Gastrocnemius medialis (tissue), 4 donors: Measurements from ENCODE around the gene CYTH1. TPM values are rescaled to one million over a fixed set of nuclear protein-coding genes. Genes with fewer than 3 reads are reported as not detected.

Source experiments
- ATAC-seq, 2 donors: fragments of 150-250 bp; one replicate each; pipeline ENCODE4 v1.9.1; 2016
- DNase-seq, 2 donors: peaks; one replicate each; pipeline ENCODE4 v3.0.0-alpha.2; 2019
- H3K27ac ChIP-seq, 4 donors: fragments of 200-600 bp; sonication (generic); 1 replicate in 1 of 4; 2 replicates in 3 of 4; pipeline ENCODE4 v1.5.1; 2016 to 2018; ENCODE audit warnings: mild to moderate bottlenecking in 2 of 4, moderate library complexity in 1 of 4
- H3K27me3 ChIP-seq, 3 donors: fragments of 200-600 bp; sonication (generic) in 2 of 3; 1 replicate in 1 of 3; 2 replicates in 2 of 3; pipeline versions ENCODE4 v1.5.1 to v1.6.0; 2016 to 2019; ENCODE audit warnings: mild to moderate bottlenecking in 1 of 3, moderate library complexity in 1 of 3
- H3K36me3 ChIP-seq, 2 donors: fragments of 200-600 bp; sonication (generic) in 1 of 2; one replicate each; pipeline ENCODE4 v1.5.1; 2017 to 2018
- H3K4me1 ChIP-seq, 2 donors: fragments of 200-600 bp; sonication (generic) in 1 of 2; one replicate each; pipeline ENCODE4 v1.5.1; 2016 to 2017; ENCODE audit warnings: mild to moderate bottlenecking in 2 of 2
- H3K4me3 ChIP-seq, 4 donors: fragments of 200-600 bp; sonication (generic) in 3 of 4; 1 replicate in 1 of 4; 2 replicates in 3 of 4; pipeline ENCODE4 v1.5.1; 2016 to 2019; ENCODE audit warnings: mild to moderate bottlenecking in 2 of 4
- H3K9me3 ChIP-seq, 3 donors: fragments of 200-600 bp; sonication (generic) in 2 of 3; 1 replicate in 1 of 3; 2 replicates in 2 of 3; pipeline ENCODE4 v1.5.1; 2016 to 2019
- CTCF ChIP-seq, 5 experiments: fragments of 450-650 bp in 3 of 5; fragments of 200-600 bp in 2 of 5; sonication (generic) in 2 of 5; IDR thresholded peaks in 4 of 5; conservative IDR thresholded peaks in 1 of 5; 1 replicate in 4 of 5; 2 replicates in 1 of 5; pipeline ENCODE4 v1.5.1; 2016 to 2019; ENCODE audit warnings: antibody characterized with exemption in 5 of 5, mild to moderate bottlenecking in 3 of 5, moderate library complexity in 3 of 5
- POLR2A ChIP-seq, 2 donors: fragments of 450-650 bp; IDR thresholded peaks; one replicate each; pipeline ENCODE4 v1.6.1; 2017; ENCODE audit warnings: antibody characterized with exemption in 2 of 2, mild to moderate bottlenecking in 2 of 2, moderate library complexity in 2 of 2
- in situ Hi-C, 4 donors: fragments of 200-750 bp; cut with MboI; loops; one replicate each; pipeline versions ENCODE4 v1.15.0 to v1.8.0; 2017; ENCODE audit warnings: low sequenced_read_pairs in 4 of 4
- intact Hi-C: fragments of 100-400 bp; cut with DNase I; formaldehyde crosslinking; loops from one replicate; pipeline ENCODE4 v1.15.1; 2023; ENCODE audit warnings: low total_unique reads
- total RNA-seq, 4 donors: library from RNA; depleted of rRNA; stranded (reverse); fragments of >200 nt; gene quantifications; one replicate each; pipeline versions ENCODE4 v1.1.0 to v1.2.3, GENCODE V29; 2016

Gene CYTH1
- total RNA-seq, 4 donors from 2014 or later: 24.7 to 43.7 (median 32.4) TPM

GRCh38 chr17:78761789-78762406, 20.2 kb downstream of the CYTH1 start:
- TF ChIP-seq POLR2A (IDR thresholded peaks at IDR 0.05) (no peak), CTCF (IDR thresholded peaks at IDR 0.05 in 4 of 5, conservative IDR thresholded peaks at IDR 0.05 in 1 of 5) (no peak)
- Histone ChIP-seq H3K9me3 (no peaks in the 10 kb centered on the region), H3K27ac (peak overlapping the region; percentile 10 to 59 (median 32)), H3K4me3 (no peak overlapping the region), H3K4me1 (peaks cover 43 to 65% of the 10 kb centered on the region in 2 donors), H3K36me3 (no peaks in the 10 kb centered on the region), H3K27me3 (no peaks in the 10 kb centered on the region)
- ATAC-seq: no peak
- in situ Hi-C loops: no loop called here
- intact Hi-C loops: no loop called here
- DNase-seq: no peak

- no peaks in the 10 kb centered on the region for H3K27me3 ChIP-seq
- no peak for ATAC-seq
- no peak overlapping the region for H3K4me3 ChIP-seq
- DNase-seq: no peak
- no peaks in the 10 kb centered on the region for H3K36me3 ChIP-seq
- H3K4me1 ChIP-seq: peaks cover 24 to 48% of the 10 kb centered on the region in 2 donors
- no peaks in the 10 kb centered on the region for H3K9me3 ChIP-seq
- no peak overlapping the region for H3K27ac ChIP-seq
- intact Hi-C loops (no loop called here), in situ Hi-C loops (no loop called here)
- TF ChIP-seq CTCF (IDR thresholded peaks at IDR 0.05 in 4 of 5, conservative IDR thresholded peaks at IDR 0.05 in 1 of 5) (no peak), POLR2A (IDR thresholded peaks at IDR 0.05) (no peak)
Observed at GRCh38 chr17:78759969-78760352, 22.1 kb downstream of the CYTH1 start.

GRCh38 chr17:78759203-78759968, 22.7 kb downstream of the CYTH1 start:
- intact Hi-C loops: no loop called here
- DNase-seq (no peak), ATAC-seq (no peak)
- TF ChIP-seq CTCF (IDR thresholded peaks at IDR 0.05 in 4 of 5, conservative IDR thresholded peaks at IDR 0.05 in 1 of 5) (no peak), POLR2A (IDR thresholded peaks at IDR 0.05) (no peak)
- peaks cover 18 to 42% of the 10 kb centered on the region in 2 donors for H3K4me1 ChIP-seq
- H3K36me3 ChIP-seq: no peaks in the 10 kb centered on the region
- H3K27ac ChIP-seq: peak overlapping the region in 3 of 4 donors; percentile 2 to 37 (median 30)
- in situ Hi-C loops: no loop called here
- H3K9me3 ChIP-seq: no peaks in the 10 kb centered on the region
- H3K4me3 ChIP-seq: no peak overlapping the region
- no peaks in the 10 kb centered on the region for H3K27me3 ChIP-seq

GRCh38 chr17:78753316-78754250, 28.5 kb downstream of the CYTH1 start:
- H3K27ac ChIP-seq: no peak overlapping the region

More at GRCh38 chr17:78753316-78754250, 28.5 kb downstream of the CYTH1 start:
- in situ Hi-C loops: no loop called here
- ATAC-seq: no peak
- Histone ChIP-seq H3K4me1 (peaks cover 25 to 26% of the 10 kb centered on the region in 2 donors), H3K9me3 (no peaks in the 10 kb centered on the region), H3K4me3 (no peak overlapping the region), H3K27me3 (no peaks in the 10 kb centered on the region), H3K36me3 (no peaks in the 10 kb centered on the region)
- TF ChIP-seq CTCF (IDR thresholded peaks at IDR 0.05 in 4 of 5, conservative IDR thresholded peaks at IDR 0.05 in 1 of 5) (no peak), POLR2A (IDR thresholded peaks at IDR 0.05) (no peak)
- no peak for DNase-seq
- intact Hi-C loops: no loop called here
